Measurements from ENCODE around the gene RAB10.

GRCh38 chr2:26184121-26184520 is 150.2 kb downstream of the RAB10 start:
- TF ChIP-seq, protein P1, sequence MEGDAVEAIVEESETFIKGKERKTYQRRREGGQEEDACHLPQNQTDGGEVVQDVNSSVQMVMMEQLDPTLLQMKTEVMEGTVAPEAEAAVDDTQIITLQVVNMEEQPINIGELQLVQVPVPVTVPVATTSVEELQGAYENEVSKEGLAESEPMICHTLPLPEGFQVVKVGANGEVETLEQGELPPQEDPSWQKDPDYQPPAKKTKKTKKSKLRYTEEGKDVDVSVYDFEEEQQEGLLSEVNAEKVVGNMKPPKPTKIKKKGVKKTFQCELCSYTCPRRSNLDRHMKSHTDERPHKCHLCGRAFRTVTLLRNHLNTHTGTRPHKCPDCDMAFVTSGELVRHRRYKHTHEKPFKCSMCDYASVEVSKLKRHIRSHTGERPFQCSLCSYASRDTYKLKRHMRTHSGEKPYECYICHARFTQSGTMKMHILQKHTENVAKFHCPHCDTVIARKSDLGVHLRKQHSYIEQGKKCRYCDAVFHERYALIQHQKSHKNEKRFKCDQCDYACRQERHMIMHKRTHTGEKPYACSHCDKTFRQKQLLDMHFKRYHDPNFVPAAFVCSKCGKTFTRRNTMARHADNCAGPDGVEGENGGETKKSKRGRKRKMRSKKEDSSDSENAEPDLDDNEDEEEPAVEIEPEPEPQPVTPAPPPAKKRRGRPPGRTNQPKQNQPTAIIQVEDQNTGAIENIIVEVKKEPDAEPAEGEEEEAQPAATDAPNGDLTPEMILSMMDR (IDR thresholded peaks at IDR 0.05) = no peak
- TF ChIP-seq ZFX (IDR thresholded peaks at IDR 0.05; ENCODE audit: borderline replicate concordance) = no peak
